Endothelial cell (in vitro differentiated cells): ENCODE data around the gene FAM163A. TPM values are rescaled to one million over a fixed set of nuclear protein-coding genes. Genes with fewer than 3 reads are reported as not detected.

Experiments
- DNase-seq: peaks from one replicate; pipeline ENCODE4 v3.0.0; 2021; ENCODE audit warnings: low spot score
- H3K27ac Mint-ChIP-seq: one replicate; pipeline ENCODE4 v1.8.0; 2021; ENCODE audit warnings: mixed read lengths, inconsistent platforms; ENCODE audit not compliant: unreplicated experiment
- H3K27me3 Mint-ChIP-seq: one replicate; pipeline ENCODE4 v1.8.0; 2021; ENCODE audit warnings: mild to moderate bottlenecking, moderate library complexity, mixed read lengths, inconsistent platforms; ENCODE audit not compliant: unreplicated experiment
- H3K36me3 Mint-ChIP-seq: one replicate; pipeline ENCODE4 v1.8.0; 2021; ENCODE audit warnings: mild to moderate bottlenecking, low read depth, mixed read lengths, inconsistent platforms; ENCODE audit not compliant: unreplicated experiment
- H3K4me1 Mint-ChIP-seq: one replicate; pipeline ENCODE4 v1.8.0; 2021; ENCODE audit warnings: mild to moderate bottlenecking, mixed read lengths, inconsistent platforms; ENCODE audit not compliant: unreplicated experiment
- H3K4me3 Mint-ChIP-seq: one replicate; pipeline ENCODE4 v1.8.0; 2021; ENCODE audit warnings: mild to moderate bottlenecking, mixed read lengths, inconsistent platforms; ENCODE audit not compliant: unreplicated experiment
- H3K9me3 Mint-ChIP-seq: one replicate; pipeline ENCODE4 v1.8.0; 2021; ENCODE audit warnings: mixed read lengths, inconsistent platforms; ENCODE audit not compliant: unreplicated experiment
- CTCF ChIP-seq: fragments of 200-600 bp; sonication (generic); IDR thresholded peaks from one replicate; pipeline ENCODE4 v1.5.0; 2021; ENCODE audit warnings: antibody characterized with exemption; ENCODE audit not compliant: unreplicated experiment
- total RNA-seq: library from RNA; stranded (reverse); fragmentation: NEBNext Ultra II Directional; extraction: Animal tissue kit (Norgen Biotek cat#: 25700); gene quantifications from one replicate; pipeline ENCODE4 v1.2.1, GENCODE V29; 2021; ENCODE audit not compliant: unreplicated experiment

FAM163A gene
- total RNA-seq, 1 donor from 2014 or later: not detected

- no peak for DNase-seq
- no peaks in the 10 kb centered on the region for H3K4me1 Mint-ChIP-seq
- no peak for TF ChIP-seq CTCF
- no peak overlapping the region for H3K27ac Mint-ChIP-seq
- H3K4me3 Mint-ChIP-seq: no peak overlapping the region
- no peaks in the 10 kb centered on the region for H3K9me3 Mint-ChIP-seq
- no peaks in the 10 kb centered on the region for H3K36me3 Mint-ChIP-seq
- peaks cover 12% of the 10 kb centered on the region for H3K27me3 Mint-ChIP-seq
These were observed 62.5 kb downstream of the FAM163A start for GRCh38 chr1:179805291-179806195.

- Mint-ChIP-seq H3K36me3 (no peaks in the 10 kb centered on the region), H3K27me3 (peaks cover 14% of the 10 kb centered on the region), H3K4me1 (no peaks in the 10 kb centered on the region), H3K9me3 (no peaks in the 10 kb centered on the region), H3K27ac (no peak overlapping the region), H3K4me3 (no peak overlapping the region)
- DNase-seq: no peak
- no peak for TF ChIP-seq CTCF
These were observed 63.2 kb downstream of the FAM163A start for GRCh38 chr1:179806333-179806732.

GRCh38 chr1:179807291-179807690 lies 64.2 kb downstream of the FAM163A start:
- H3K9me3 Mint-ChIP-seq: no peaks in the 10 kb centered on the region
- no peaks in the 10 kb centered on the region for H3K36me3 Mint-ChIP-seq
- H3K4me1 Mint-ChIP-seq: no peaks in the 10 kb centered on the region

GRCh38 chr1:179807691-179808485 lies 64.8 kb downstream of the FAM163A start:
- DNase-seq: no peak
- Mint-ChIP-seq H3K4me1 (no peaks in the 10 kb centered on the region), H3K4me3 (no peak overlapping the region), H3K36me3 (no peaks in the 10 kb centered on the region), H3K9me3 (no peaks in the 10 kb centered on the region), H3K27ac (no peak overlapping the region), H3K27me3 (peaks cover 18% of the 10 kb centered on the region)
- no peak for TF ChIP-seq CTCF

More at GRCh38 chr1:179807291-179807690, 64.2 kb downstream of the FAM163A start:
- H3K27ac Mint-ChIP-seq: no peak overlapping the region
- no peak overlapping the region for H3K4me3 Mint-ChIP-seq
- no peak for TF ChIP-seq CTCF
- no peak for DNase-seq
- peaks cover 18% of the 10 kb centered on the region for H3K27me3 Mint-ChIP-seq
